CD4-positive, alpha-beta T cell treated with Interferon alpha-2 for 1 hour (primary cell): ENCODE measurements around the gene GDAP1L1.
"Not testable (repeated sequence)": the region's sequence is repeated elsewhere in the genome, so short reads cannot be mapped to it uniquely, and the experiment has no call there.

Experiments used
- DNase-seq, 2 donors: peaks; one replicate each; pipeline ENCODE4 v3.0.0-alpha.2; 2020 to 2022

The GDAP1L1 gene

DNA sequence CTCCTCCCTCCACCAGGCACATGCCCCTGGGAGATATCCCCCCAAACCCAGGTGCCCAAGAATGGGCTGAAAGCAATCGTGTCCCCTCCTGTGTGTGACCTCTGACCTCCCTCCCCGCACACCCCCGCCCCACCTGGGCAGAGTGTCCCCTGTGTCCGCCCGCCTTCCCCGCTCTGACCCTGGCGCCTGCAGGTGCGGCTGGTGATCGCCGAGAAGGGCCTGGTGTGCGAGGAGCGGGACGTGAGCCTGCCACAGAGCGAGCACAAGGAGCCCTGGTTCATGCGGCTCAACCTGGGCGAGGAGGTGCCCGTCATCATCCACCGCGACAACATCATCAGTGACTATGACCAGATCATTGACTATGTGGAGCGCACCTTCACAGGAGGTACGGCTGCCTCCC, 9.9 kb downstream of the GDAP1L1 start:
- no peak for DNase-seq

DNA sequence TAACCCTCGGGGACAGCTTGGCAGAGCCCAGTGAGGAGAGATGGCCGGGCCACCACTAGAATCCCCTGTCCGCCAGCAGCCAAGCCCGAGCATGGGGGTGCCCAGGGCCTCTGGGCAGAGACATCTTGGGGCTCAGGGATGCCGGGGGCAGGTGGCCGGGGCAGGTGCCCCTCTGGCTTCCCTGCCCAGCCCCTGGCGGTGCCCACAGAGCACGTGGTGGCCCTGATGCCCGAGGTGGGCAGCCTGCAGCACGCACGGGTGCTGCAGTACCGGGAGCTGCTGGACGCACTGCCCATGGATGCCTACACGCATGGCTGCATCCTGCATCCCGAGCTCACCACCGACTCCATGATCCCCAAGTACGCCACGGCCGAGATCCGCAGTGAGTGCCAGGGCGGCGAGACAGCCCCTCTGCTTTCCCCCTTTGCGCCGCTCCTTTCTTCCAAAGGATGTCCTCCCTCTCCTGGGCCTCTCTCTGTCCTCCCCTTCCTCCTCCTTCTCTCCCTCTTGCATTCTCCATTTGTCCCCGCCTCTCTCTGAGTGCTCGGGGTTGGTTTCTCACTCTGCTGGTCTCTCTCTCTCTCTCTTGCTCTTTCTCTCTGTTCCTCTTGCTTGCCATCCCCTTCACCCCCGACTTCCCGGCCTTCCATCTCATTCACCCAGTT, 11.2 kb downstream of the GDAP1L1 start:
- DNase-seq, result no peak

DNA sequence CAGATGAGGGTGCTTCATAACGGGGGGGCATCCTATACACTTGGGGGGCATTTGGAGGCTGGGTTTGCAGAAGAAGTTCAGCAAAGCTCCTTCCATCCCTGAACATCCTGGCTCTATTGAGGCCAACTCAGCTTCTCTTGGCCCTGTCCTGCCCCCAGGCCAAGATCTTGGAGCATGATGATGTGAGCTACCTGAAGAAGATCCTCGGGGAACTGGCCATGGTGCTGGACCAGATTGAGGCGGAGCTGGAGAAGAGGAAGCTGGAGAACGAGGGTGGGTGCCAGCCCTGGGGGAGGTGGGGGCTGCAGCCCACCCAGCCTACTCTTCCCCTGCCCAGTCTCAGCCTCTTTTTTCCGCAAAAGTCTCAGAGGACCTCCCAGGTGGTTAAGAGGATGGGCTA, 17.2 kb downstream of the GDAP1L1 start:
- DNase-seq, result no peak

DNA sequence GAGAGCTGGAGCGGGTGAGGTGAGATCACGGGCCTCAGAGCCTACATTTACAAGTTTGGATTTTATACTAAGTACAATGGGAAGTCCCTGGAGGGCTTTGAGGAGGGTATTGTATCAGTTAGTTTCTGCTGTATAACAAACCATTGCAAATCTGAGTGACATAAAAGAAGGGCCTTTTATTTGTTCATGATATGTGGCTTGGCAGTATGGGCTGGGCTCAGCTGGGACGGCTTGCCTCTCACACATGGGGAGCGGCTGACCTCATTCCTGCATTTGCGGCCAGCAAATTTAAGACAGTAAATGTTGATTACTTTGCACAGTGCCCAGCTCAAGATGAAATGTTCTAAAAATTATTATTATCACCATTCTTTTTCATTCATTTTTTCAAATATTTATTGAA, 21.7 kb downstream of the GDAP1L1 start:
- DNase-seq, result no peak

DNA sequence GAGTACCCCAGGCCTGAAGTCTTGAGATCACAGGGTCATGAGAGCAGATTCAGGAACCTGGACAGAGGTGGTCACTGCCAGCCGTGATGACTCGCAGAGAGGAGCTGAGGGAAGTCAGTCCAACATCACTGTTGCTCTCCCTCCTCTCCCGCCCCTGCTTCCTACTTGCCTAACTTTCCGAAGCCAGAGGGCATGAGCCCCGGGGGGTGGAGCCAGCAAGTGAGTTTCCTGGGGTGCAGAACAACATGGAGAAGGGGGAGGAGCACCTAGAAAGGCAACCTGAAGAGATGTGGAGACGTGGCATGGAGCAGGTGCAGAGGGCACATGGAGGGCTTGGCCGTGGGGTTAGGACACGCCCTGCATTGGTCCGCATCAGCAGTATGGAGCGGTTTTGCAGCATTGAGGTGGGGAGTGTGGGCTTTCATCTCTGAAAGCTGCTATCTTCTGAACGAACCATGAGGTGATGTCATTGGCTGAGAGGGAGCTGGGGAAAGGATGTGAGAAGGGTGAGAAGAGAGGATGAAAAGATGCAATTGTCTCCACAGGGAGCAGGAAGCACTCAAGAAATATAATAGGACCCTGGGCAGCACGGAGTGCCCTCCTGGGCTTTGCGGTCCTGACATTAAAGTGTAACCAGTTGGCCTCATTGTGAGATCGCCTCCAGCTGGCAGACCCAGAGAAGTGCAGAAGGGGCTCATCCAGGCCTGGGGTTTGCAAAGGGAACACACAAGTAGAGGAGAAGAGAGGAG, 25.0 kb downstream of the GDAP1L1 start:
- DNase-seq, result peak in 1 of 2 donors; percentile 23

DNA sequence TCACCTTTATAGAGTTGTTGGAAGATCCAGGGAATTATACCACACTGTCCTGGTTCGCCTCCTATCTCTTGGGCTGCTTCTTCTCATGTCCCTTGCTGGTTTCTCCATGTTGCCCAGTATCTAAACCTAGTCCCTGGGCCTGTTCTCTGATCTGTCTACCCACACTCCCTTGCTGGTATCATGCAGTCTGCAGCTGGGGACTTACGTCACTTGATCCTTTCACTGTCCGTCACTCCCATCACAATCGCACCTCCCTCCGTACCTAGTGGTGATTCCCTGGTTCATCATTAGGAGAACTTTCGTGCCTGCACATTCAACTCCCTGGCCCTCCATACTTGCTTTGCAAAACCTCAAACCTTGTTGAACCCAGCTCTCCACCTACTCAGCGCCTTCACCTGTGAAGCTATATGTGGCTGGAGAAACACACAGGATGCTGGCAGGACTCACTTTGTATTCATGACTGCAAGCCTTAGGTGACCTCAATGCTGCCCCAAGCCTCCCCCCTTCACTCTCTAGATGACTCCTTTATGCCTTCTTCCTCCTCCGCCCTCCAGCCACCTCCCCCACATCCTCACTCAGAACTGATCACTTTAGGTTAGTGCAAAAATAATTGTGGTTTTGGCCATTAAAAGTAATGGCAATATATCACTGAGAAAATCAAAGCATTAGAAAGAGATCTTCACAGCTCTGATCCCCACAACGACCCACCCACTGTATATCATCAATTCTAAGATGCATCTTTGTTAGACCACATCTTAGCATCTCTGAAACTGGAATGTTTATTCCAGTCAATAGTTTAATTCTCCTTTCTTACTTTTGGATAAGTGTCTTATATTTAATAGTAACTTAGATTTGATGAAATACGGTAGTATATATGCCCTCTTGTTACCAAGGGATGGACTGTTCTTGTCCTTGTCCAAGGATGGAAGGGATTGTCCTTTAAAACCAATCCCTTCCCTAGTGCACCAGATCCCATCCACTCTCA, 26.4 kb downstream of the GDAP1L1 start:
- DNase-seq, result no peak

DNA sequence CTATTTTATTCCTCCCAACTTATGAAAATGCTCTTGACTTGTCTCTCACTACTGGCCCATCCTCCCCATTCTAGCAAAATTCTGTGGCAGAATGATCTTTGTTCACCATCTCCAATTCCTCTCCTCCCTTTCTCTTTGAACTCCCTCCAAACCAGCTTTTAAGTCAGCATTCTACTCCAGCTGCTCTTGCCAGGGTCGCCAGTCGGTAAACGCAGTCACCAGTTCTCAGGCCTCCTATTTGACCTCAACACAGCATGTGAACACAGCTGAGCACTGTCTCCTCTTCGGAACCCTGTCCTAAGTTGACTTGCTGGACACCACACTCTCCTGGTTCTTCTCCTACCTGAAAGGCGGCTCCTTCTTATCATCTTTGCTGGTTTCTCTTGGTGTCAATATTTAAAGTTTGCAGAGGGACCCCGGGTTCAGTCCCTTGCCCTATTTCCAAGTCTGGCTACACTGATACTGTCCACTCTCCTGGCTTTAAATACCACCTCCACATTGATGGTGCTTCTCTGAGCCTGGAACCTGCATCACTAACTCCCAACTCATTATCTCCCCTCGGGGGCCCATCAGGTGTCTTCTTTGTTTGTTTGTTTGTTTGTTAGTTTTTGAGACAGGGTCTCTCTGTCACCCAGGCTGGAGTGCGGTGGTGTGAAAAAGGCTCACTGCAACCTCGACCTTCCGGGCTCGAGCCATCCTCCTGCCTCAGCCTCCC, 27.4 kb downstream of the GDAP1L1 start:
- DNase-seq, result no peak

DNA sequence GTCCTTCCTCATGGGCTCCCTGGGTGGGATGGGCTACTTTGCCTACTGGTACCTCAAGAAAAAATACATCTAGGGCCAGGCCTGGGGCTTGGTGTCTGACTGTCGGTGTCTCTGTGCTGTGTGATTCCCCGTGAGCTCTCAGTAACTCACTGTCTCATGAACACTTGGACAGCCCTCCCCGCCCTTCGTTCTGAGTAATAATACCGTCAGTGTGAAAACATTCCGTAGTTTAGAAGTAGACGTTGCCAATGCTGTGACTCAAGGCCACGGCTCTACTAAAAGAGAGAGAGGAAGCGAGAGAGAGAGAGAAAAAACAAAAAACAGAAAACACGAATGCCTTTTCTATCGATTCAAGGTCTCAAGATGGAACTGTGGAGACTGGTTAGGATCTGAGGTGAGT, 32.1 kb downstream of the GDAP1L1 start:
- no peak for DNase-seq

DNA sequence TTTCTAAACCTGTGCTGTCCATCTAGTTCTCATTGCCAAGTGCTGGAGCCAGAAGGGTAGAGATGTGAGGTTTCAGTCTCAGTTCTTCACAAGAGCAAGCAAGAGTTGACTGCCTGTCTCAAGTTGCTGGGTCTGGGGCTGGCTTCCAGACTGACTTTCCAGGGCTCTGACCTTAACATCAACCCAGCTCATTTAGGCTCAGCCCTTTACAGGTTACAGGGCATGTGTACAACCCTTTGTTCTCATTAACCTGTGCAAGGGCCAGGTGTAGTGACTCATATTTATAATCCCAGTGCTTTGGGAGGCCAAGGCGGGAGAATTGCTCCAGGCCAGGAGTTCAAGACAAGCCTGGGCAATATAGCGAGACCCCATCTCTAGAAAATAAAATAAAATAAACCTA, 33.3 kb downstream of the GDAP1L1 start:
- DNase-seq, result no peak

DNA sequence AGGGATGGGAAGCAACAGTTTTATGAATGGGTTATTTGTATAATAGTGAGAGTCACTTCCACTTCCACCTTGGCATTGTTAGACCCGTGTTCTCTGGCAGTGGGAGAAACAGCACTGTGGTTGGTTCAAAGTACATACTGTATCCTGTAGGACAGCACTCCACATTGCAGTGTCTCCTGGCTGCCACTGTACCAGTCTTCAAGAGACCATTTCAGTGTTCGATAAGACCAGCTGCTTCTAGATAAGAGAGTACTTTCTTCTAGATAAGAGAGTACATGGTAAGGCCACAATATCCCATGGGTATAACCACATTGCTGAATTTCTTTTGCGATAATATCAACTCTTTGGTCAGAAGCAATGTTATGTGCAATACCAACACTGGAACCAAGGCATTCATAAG, 35.1 kb downstream of the GDAP1L1 start:
- no peak for DNase-seq

DNA sequence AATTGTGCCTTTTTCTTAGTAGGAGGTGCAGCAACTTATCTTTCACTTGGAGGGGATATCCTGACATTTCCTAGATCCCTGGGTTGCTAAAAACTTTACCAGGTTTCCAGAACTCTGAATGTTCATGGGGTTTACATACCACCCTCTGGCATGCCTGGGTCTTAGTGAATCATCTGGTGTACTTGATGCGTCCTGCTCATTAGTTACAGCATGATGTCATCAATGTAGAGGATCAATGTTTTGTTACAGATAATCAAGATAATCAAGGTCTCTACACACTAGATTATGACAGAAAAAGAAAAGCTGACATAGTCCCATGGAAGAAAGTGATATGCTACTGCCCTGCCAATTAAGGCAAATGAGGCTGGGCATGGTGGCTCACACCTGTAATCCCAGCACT, 36.9 kb downstream of the GDAP1L1 start:
- no peak for DNase-seq

DNA sequence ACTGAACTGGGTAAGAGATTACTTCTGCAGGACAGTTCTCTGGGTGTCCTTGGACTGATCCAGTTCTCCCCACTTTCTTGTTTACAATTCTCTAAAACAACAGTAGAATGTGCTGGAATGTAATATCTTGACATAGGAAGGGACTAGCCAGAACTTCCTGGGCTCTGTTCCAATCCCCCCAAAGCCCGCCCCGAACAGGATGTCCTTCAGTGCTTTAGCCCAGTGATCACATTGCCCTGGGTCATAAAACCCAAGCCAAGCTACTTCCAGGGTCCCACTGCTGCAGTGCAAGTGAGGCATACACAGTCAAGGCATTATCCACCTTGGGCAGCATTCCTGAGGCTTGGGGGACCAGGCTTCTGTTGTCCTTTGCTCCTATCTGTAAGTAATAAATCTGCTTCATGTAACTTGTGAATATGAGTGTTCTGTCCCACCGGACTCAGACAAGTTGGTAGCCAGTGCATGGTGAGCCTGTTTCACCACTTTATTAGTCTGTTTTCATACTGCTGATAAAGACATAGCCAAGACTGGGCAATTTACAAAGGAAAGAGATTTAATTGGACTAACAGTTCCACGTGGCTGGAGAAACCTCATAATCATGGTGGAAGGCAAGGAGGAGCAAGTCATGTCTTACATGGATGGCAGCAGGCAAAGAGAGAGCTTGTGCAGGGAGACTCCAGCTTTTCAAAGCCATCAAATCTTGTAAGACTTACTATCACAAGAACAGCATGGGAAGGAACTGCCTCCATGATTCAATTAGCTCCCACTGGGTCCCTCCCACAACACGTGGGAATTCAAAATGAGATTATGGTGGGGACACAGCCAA, 40.4 kb downstream of the GDAP1L1 start:
- no peak for DNase-seq

DNA sequence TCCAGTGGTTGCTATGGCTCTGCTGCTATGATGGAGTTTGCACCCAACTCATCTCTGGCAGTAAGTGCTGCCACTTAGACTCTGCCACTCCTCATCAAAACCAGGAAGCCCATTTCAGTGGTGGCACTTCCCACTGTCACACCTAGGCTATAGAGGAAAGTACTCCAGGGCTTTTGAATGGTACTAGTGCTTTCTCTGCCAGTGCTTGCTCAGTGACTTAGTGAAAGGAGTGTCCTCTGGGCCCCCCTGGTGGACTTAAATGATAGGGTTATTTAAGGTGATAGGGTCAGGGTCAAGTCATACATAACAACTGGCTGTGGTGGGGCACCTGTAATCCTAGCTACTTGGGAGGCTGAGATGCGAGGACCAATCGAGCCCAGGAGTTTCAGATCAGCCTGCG, 41.1 kb downstream of the GDAP1L1 start:
- peak in 1 of 2 donors; percentile 22 for DNase-seq

DNA sequence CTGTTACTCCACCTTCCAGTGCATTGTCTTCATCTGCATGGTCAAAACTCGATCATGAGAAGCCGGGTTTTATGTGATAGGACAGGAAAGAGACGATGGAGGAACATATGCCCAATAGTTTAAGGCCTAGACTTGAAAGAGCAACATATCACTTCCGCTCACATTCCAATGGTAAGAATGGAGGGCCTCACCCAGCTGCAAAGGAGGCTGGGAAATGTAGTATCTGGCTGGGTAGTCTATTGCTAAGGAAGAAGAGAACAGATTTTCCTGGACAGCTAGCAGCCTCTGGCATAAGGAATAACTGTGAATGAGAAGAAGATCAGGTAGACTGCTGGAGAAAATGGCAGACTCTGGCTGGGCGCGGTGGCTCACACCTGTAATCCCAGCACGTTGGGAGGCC, 44.6 kb downstream of the GDAP1L1 start:
- DNase-seq, result no peak

DNA sequence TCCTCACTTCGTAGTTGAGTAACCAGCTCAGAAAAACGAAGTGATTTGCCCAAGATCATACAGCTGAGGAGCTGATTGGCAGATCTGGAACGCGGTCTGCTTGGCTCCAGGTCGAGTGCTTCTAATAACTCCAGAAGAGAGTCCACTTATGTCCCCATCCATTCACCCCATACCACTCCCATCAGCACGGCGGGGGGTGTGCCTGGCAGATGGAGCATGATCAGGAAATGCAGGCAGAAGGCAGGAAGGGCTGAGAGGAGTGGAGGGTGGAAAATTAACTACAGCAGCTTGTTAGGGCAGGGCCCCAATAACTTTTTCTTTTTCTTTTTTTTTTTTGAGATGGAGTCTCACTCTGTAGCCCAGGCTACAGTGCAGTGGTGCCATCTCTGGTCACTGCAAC, 48.9 kb downstream of the GDAP1L1 start:
- DNase-seq, result no peak

DNA sequence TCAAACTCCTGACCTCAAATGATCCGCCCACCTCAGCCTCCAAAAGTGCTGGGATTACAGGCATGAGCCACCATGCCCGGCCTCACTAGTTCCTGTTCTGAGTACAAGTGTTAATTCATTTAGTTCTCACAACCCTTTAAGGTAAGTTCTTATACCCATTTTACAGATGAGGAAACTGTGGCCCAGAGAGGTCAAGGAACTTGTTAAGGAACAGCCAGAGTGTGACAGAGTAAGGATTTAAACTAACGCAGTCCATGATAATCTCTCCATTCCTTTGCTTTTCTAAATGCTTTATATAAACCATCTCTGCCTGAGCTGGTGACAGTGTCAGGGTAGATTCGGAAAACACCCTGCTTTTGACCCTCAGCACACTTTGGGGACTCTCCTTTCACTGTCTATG, 50.6 kb downstream of the GDAP1L1 start:
- no peak for DNase-seq

DNA sequence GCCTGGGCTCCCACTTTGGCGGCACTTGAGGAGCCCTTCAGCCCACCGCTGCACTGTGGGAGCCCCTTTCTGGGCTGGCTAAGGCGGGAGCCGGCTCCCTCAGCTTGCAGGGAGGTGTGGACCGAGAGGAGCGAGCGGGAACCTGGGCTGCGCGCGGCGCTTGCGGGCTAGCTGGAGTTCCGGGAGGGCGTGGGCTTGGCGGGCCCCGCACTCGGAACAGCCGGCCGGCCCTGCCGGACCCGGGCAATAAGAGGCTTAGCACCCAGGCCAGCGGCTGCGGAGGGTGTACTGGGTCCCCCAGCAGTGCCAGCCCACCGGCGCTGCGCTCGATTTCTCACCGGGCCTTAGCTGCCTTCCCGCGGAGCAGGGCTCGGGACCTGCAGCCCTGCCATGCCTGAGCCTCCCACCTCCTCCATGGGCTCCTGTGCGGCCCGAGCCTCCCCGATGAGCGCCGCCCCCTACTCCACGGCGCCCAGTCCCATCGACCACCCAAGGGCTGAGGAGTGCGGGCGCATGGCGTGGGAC, 52.0 kb downstream of the GDAP1L1 start:
- not testable (repeated sequence) for DNase-seq

DNA sequence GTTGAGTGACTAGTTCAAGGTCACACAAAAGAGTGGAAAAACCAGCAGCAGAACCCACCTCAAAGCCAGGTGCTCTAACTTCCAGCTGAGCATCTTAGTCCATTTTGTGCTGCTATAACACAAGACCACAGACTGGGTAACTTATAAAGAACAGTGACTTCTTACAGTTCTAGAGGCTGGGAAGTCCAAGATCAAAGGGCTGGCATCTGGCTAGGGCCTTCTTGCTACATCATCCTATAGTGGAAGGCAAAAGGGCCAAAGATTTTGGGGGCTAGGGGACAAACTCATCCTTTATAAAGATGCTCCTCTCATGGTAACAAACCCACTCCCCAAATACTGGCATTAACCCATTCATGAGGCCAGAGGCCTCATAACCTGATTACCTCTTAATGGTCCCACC, 54.2 kb downstream of the GDAP1L1 start:
- DNase-seq, result no peak

DNA sequence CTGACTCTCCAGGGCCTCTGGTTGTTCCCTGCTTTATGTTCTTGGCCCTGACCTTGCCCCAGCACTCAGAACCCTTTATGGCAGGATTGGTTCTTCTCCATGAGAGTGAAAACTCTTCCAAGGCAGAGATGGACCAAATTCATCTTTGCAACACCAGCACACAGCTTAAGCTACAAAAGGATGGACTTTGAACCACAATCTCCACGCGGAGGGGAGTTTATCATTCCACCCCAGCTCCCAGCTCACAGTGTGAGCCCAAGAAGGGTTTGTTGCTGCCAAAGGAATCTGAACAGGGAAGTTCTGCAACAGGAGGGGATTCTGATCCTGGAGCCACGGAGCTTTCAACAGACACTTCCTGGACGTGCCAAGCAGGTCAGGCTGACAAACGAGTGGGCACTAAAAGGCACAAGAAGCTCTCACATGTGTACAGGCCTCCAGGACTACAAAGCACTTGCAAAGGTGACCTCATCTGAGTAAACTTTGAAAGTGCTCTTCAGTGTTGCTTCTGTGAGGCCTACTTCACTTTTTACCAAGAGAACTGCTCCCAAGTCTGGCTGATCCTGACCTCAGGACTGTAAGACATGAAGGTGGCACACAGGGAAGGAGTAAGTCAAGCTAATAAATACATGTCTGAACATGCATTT, 55.0 kb downstream of the GDAP1L1 start:
- DNase-seq, result no peak

DNA sequence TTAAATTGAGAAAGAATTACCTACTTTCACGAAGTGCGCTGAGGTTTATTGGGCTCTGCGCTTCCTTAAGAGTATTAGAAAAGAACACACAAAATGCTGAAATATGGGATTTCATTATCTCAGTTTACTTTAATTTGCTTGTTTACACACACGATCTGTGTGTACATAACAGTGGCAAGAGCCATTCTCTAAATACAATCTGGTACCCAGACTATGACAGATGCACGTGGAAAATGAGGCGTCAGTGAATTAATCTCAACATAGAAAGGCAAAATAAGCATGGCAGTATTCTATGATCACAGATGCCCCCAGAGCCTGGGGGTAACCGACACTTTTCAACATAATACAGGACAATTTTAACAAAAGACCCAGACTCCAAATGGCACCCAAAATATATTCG, 55.6 kb downstream of the GDAP1L1 start:
- no peak for DNase-seq

DNA sequence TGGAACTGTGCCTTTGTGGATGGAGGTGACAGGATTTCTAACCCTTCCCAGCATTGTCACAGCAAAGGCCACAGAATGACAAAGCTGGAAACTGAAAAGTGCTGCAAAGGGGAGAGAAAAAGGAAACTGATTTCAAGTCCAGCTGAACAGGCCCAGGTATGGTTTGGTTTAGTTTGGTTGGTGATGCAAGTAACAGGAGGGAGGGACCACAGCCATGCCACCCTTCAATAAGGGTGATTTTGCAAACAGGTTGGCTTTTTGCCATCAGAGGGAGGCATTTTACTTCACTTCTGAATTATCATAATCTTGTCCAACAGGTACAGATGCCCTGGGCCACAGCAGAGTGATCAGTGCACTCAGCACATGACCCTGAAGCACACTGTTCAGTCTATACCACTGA, 57.3 kb downstream of the GDAP1L1 start:
- no peak for DNase-seq
